GM19324 (cell line): Measurements from ENCODE around the gene SLC38A1.
"Not testable (repeated sequence)": the region's sequence is repeated elsewhere in the genome, so short reads cannot be mapped to it uniquely, and the experiment has no call there.

Source experiments
- ATAC-seq: cut with Tn5 transposase; IDR thresholded peaks from one replicate; pipeline ENCODE4 v1.9.1; 2021; ENCODE audit warnings: mild to moderate bottlenecking, moderate library complexity; ENCODE audit not compliant: unreplicated experiment, low FRiP score

Gene SLC38A1

DNA sequence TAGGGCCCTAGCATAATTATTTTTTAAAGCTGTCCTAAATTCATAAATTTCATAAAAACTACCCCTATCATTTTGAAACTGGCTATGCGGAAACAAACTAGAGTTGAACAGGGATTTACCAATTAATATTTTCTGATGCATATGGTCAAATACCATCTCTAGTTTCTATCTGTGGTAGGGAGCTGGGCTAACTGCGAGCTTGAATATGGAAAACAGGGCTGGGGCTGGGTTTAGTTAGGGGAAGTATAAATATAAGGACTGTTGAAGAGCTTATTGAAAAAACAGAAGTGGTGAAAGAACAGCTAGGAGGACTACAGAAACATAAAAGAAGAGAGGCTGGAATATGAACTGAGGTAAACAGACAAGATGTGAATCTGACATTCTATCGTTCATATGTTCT is 91.8 kb downstream of the SLC38A1 start:
- no peak for ATAC-seq

DNA sequence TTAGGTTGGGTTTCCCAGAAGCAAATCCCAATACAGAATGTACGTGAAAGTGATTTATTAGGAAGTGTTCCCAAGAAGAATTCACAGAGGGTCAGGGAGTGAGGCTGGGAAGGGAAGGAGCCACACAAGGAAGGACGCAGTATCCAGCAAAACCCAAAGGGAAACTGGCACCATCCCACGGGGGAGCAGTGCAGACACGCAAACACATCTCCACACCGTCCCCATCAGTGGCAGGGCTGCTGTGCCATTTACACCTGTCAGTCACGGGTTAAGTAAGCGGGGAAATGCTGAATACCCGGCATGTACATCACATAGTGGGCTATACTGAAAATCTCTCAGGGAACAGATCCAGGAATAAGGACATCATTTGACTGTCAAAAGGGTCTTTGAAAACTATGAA is 93.9 kb downstream of the SLC38A1 start:
- ATAC-seq, result no peak

DNA sequence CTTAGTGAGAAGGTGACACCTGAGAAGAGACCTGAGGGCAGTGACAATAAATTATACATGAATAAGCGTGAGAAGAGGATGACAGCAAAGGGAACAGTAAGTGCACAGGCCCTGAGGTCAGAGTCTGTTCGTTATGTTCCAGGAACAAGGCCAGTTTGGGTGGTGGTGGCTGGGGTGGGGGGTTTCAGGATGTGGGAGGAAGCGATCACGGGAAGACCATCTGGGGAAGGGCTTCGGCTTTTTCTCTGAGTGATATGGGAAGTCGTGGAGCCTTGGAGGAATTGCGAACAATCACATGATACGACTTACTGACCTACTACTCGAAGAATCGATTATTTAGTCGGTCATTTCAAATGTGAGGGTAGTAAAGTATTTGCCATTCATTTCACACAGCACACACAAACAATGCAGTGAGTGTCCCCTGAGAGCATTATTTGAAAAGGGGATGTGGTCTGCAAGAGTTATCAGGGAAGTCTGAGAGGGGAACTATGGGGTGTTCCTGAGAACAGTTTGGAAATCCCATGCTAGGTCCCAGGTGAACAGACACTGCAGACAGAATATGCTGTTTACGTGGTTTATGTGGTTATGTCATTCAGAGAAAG is 94.7 kb downstream of the SLC38A1 start:
- no peak for ATAC-seq

DNA sequence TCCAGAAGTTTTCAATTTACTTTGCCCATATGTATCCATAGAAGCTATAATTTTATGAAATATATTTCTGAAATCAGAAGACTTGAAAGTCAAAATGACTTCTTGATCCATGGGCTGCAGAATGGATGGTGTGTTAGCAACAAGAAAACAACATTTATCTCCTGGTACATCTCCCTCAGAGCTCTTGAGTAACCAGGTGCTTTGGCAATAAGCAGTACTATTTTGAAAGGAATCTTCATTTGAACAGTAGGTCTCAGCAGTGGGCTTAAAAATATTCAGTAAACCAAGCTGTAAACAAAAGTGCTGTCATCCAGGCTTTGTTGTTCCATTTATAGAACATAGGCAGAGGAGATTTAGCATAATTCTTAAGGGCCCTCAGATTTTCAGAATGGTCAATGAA is 100.4 kb downstream of the SLC38A1 start:
- ATAC-seq, result no peak

DNA sequence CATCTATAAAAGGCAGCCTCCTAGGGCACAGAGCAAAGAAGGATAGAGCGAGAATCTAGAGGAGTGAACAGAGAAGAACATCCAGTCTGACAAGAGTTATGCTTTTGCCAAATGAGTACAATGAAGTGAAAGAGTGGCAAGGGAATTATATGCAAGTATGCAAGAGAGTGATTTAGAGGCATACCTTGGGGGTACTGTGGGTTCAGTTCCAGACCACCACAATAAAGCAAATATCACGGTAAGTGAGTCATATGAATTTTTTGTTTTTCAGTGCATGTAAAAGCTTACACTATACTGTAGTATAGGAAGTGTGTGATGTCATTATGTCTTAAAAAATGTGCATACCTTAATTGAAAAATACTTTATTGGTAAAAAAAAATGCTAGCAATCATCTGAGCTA is 101.4 kb downstream of the SLC38A1 start:
- no peak for ATAC-seq

DNA sequence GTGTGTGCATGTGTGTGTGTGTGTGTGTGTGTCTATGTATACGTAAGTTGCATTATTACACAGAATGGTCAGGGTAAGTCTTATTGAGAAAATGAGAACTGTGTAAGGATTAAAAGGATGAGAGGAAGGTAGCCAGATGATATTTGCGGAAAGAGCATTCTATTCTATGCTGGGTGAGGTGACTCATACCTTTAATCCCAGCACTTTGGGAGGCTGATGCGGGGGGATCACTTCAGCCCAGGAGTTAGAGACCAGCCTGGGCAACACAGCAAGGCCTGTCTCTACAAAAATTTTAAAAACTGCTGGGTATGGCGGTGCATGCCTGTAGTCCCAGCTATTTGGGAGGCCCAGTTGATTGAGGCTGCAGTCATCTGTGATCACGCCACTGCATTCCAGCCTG is 103.7 kb downstream of the SLC38A1 start:
- no peak for ATAC-seq

DNA sequence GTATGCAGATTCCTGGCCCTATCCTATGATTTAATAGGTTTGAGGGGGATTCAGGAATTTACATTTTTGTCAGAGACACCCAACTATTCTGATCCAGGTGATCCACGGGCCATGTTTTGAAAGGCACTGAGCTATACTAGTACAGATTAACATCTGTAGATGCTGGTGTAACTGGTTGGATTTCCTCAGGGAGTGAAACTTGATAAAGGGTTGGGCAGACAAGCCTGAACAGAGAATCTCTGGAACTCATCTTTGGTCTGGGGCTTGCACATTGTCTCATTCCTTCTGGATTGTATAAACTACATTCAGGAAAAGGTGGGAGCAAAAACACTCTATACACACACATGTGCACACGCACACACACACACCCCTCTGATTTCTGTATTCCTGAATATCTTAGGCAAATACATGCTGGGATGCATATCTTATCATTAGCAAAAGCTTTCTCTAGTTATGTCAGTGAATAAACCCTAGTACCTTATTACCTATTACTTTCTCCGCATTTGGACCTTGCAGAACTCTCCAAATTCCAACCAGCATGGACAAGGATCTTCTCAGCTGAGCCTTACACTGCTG is 104.6 kb downstream of the SLC38A1 start:
- ATAC-seq, result no peak

DNA sequence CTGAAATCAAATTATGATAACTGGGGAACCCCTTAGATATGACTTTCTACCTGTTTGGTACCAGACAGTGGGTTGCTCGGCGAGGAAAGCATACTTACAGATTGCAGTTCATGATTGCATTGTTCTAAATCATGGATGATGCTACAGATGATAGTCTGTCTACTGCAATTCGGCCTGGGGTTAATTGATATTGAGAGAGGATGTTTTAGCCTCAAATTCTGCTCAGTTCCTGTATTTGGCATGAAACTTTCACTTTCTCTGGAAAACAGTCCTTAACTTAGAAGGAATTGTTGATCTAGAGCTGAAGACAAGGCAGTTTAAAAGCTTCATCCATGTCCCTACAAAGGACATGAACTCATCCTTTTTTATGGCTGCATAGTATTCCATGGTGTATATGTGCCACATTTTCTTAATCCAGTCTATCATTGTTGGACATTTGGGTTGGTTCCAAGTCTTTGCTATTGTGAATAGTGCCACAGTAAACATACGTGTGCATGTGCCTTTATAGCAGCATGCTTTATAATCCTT is 106.2 kb downstream of the SLC38A1 start:
- ATAC-seq, result not testable (repeated sequence)

DNA sequence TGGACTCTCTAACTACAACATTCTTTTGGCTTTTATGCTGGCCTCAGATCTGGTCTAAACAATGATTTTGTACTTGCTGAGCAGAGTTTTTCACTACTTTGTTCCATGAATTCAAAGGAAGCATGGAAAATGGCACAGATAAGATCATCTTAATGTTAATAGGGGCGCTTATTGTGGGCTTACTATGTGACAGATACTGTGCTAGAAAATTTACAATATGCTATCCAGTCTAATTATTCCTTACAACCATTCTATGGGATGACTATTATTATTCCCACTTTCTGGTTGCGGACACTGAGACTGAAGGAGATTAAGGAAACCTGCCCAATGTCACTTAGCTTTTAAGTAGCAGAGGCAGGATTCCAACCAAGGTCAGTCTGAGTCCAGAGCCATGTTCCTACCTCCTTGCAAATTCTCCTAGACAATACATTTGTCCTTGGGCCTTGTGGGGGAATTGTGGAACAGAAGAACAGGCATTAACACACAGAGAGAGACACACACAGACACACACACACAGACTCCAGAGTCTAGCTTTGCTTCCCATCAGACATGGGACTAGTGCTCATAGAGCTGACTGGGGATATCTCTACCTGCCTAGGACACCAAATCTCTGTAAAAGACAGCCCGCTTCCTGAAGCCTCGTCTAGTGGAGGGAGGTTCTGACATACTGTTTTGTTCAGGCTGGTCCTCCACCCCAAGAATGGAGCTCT is 107.7 kb downstream of the SLC38A1 start:
- no peak for ATAC-seq

DNA sequence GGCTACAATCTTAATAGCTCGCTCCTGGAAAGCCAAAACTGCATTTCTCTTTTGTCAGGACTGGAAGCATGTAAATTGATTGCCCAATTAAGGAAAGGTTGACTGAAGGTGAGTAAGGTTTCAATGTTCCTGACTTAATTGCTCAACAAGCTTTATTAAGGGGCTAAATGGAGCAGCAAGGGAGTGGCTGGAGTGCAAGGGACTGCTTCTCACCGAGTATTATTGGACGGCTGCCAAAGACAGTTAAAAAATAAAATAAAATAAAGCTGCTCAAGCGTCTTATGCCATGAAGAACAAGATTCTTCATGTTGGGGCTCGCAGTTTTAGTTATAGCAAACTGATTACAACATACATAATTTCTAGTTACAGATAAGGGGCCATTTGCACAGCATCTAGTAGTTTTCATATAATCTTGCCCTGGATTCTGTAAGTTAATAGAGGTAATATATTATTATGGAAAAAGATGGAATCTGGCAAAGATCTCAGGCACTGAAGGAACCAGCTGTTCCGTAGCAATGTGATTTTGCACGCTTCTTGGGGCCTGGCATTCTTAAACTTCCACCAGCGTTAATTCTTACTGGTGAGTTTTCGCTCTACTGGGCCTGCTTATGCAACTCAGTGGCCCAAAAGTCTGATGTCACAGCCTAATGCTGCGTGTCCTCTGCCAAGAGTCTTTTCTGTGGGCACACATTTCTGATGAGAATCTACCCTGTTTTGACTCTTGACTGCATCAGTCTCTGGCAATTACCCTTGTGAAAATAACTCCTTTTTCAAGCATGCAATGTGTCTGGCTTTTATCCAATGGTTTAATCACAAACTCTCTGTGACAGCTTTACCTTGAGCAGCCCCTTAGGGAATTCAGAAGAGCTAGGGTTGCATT is 108.5 kb downstream of the SLC38A1 start:
- ATAC-seq, result no peak

DNA sequence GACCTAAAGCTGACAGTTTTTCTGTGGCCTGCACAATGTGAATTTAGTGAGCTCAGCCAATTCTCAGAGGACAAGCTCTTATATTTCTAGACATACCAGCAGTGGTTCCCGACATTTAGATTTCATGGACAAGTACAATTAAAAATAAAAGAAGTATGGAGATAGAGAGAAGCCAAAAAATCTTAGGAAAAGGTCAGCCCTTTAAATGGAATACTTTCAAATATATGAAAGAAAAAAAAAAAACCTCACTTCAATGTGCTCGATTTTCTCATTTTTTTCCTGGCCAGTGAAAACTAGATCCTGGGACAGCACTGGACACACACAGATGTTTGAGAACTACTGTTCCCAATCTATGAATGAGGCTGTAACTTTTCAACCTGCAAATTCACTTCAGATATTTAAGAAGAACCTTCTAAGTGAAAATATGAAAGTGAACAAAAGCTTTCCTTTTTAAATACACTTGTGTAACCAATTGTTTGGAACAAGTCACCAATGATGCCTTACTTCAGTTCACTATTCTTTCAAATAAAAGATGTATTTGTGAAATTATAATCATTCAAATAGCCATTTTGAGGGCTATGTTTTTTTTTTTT is 109.4 kb downstream of the SLC38A1 start:
- no peak for ATAC-seq

DNA sequence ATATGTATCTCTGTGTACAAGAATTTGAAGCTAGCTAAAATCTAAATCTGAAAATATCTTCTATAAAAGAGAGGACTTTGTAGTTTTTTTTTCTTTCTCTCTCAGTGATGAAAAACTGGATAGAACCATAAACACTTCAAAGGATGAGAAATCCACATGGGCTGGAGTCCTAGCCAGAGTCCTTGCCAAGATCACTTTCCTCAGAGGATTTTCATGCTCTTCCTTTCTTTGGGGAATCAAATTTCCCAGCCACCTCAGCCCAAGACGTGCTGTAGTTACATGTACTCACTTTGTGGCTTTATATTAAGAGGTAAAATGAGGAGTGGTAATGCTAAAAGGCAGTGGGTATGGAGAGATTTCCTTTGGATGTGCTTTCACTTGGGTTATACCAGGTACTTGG is 110.3 kb downstream of the SLC38A1 start:
- no peak for ATAC-seq

DNA sequence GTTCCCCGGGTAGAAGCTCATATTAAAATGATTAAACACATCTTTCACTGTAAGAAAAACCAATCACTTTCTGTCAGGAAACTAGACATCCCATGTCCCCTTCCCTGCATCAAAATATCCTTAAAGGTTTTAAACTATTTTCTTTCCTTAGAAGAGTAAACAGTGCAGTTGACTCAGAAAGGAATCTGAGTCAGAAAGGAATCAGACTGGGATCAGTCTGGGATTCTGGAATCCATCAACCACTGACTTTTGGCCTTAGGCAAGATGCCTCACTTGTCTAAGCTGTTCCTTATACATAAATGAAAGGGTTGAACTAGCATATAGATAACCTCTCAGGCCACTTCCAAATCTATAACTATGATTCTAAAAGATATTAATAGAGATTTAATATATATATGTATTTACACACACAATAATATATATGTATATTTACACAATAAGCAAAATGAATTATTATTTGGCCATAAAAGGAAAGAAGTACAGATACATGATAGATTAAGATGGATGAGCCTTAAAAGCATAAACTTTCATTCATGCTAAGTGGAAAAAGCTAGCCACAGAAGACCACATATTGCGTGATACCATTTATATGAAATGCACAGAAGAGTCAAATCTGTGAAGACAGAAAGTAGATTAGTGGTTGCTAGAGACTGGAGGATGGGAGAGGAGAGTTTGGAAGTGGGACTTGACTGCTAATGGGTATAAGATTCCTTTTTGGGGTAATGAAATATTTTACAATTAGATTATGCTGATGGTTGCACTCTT is 114.4 kb downstream of the SLC38A1 start:
- ATAC-seq, result no peak

DNA sequence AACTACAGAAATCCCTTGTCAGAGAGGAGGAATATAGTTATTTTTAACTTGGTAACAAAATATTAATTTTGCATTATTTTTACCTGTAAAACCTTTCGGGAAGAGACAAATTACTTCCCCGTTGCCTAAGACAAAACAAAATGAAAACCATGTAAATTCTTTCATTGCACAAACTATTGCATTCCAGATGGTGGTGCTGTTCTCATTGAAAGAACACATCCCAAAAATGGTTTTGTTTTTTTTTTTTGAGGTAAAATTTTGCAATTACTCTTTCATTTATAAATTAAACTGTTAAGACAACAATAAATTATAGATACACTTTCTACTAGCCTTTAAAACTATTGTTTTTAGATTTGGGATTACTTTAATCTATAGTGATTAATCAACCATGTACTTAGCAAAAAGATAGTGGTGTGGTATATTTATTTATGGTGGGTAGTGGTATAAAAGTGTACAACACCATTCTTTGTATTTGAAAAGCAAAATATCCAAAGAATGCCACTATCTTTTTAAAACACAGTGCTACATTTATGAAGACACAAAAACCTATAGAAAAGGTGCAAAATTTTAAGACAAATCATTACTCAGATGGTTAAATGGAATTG is 115.5 kb downstream of the SLC38A1 start:
- ATAC-seq, result no peak

DNA sequence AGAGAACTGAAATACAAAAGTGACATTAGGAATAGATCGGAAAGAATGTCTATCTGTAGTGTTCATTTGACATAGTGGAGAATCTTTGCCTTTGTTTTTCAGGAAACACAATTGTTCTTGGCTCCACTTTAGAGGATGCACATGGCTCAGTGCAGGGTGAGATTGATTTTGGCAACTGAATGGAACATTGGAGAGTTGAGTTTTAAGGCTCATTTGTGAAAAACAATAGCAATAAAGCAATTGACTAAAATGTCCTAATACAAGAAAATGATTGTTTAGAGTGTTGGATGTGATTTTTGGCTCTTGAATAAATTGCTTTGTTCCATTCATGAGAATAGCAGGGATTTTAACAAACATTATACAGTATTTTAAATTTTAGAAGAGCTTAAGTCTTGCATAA is 116.4 kb downstream of the SLC38A1 start:
- ATAC-seq, result no peak

DNA sequence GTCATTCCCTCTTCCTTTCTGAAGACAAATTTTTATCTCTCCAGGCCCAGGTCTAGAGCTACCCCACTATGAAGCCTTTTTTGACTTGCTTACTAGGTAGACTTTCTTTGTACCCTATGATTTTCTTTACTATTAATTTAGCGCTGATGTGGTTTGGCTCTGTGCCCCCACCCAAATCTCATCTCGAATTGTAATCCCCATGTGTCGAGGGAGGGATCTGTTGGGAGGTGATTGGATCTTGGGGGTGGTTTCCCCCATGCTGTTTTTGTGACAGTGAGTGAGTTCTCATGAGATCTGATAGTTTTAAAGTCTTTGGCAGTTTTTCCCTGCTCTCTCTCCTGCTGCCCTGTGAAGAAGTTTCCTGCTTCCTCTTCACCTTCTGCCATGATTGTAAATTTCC is 118.1 kb downstream of the SLC38A1 start:
- no peak for ATAC-seq

DNA sequence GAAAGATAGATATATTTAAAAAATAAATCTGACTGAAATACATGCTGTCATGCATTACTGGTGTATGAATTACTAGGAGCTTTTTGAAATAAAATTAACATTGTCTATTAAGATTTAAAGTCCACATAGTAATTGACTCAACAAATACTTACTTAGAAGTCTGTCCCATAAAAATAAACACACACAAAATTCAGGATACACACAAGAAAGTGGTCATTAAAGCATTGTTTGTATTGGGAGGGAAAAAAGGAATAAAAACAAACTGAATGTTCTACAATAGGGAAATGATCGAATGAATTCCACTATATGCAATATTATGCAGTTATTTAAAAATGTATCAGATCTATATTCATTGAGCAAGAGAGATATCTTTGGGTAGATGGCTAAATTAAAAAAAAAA is 118.9 kb downstream of the SLC38A1 start:
- ATAC-seq, result no peak

DNA sequence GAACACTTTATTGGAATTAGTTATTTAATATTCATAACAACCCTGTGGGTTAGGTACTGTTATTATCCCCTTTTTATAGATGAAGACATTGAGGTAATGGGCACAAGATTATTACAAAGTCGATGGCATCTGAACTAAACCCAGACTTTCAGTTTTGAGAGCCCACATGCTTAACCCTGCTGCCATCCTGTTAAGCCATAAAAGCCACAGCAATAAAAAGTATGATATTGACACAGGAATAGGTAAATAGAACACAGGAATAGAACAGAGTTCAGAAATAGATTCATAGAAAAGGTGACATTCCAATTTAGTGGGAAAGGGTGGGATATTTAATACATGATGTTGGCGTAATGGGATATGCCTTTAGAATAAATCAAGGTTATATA is 119.8 kb downstream of the SLC38A1 start:
- no peak for ATAC-seq

DNA sequence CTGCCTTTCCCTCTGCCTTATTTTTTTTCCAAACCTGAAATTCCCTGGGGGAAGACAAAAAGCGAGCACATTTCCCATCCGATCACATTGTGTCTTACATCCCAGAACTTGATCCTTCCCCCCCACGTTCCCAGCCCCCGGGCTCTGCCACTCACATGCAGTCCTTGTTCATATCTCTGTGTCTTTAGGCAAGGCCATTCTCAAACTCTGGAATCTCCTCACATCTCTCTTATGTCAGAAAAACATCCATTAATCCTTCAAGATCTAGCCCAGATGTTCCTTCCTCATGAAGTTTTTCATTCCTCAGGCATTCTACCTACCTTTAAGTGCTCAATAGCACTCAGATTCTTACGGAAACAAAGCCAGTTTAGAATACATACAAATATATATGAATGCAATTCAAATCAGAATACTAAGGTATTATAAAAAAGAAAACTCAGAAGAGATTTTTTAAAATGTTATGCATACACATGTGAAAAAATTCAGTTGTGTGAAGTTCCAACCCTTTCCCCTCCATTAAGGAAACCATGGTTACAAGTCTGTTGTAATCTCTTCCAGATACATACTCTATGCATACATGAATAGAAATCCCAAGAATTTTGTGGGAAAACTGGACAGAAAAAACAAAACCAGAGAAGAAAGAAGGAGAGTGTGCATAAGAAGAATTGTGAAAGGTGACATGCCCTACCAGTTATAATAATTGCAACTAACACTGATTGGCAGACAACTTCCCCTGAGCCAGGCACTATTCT is 120.3 kb downstream of the SLC38A1 start:
- no peak for ATAC-seq
